GM13976 (cell line): ENCODE results near the gene PPA1.
"Not testable (repeated sequence)": the region's sequence is repeated elsewhere in the genome, so short reads cannot be mapped to it uniquely, and the experiment has no call there.

Experiments used
- DNase-seq: peaks from one replicate; pipeline ENCODE4 v3.0.0; 2012; ENCODE audit warnings: low spot score
- in situ Hi-C: fragments of 300-500 bp; cut with MboI; formaldehyde crosslinking; loops from one replicate; pipeline ENCODE4 v1.12.0; 2022; ENCODE audit warnings: low sequenced_read_pairs, mixed read lengths, inconsistent platforms; ENCODE audit not compliant: unreplicated experiment
- TF ChIP-seq, protein P1 (sequence below): IDR thresholded peaks from 2 replicates; pipeline ENCODE4 v1.5.1; 2012; ENCODE audit warnings: borderline replicate concordance, mild to moderate bottlenecking; ENCODE audit not compliant: insufficient read depth; ENCODE audit errors: extremely low read depth, missing control alignments, control extremely low read depth

The PPA1 gene

DNA sequence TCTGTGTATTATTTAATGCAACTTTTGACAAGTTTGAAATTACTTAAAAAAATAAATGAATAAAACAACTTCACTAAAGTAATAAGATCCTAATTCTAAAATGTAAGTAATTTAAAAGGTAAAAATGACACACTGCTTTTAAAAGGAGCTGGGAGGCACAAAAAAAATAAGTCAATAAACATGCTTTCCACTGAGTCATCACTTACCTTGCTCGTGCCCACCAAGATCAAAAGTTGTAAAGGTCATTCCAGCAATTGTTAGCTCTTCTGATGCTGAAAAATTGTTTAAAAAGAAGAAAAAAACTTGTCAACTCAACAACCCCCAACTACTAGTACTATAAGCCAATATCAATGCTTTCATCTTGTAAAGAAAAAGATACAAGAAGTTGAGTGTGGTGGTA, 72.4 kb downstream of the PPA1 start:
- TF ChIP-seq, protein P1, sequence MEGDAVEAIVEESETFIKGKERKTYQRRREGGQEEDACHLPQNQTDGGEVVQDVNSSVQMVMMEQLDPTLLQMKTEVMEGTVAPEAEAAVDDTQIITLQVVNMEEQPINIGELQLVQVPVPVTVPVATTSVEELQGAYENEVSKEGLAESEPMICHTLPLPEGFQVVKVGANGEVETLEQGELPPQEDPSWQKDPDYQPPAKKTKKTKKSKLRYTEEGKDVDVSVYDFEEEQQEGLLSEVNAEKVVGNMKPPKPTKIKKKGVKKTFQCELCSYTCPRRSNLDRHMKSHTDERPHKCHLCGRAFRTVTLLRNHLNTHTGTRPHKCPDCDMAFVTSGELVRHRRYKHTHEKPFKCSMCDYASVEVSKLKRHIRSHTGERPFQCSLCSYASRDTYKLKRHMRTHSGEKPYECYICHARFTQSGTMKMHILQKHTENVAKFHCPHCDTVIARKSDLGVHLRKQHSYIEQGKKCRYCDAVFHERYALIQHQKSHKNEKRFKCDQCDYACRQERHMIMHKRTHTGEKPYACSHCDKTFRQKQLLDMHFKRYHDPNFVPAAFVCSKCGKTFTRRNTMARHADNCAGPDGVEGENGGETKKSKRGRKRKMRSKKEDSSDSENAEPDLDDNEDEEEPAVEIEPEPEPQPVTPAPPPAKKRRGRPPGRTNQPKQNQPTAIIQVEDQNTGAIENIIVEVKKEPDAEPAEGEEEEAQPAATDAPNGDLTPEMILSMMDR, result no peak
- no peak for DNase-seq
- in situ Hi-C loops, result no loop called here

DNA sequence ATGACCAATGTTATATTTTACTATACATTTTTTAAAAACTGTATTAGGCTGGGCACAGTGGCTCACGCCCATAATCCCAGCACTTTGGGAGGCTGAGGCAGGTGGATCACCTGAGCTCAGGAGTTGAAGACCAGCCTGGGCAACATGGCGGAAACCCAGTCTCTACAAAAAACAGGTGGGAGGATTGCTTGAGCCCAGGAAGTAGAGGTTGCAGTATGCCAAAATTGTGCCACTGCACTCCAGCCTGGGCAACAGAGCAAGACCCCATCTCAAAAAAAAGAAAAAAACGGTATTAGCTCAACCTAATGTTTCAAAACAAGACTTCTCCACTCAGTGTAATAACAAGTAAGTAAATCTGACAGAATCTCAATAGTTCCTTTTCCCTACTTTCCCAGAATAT, 73.9 kb downstream of the PPA1 start:
- in situ Hi-C loops, DNase-seq: not testable (repeated sequence)

DNA sequence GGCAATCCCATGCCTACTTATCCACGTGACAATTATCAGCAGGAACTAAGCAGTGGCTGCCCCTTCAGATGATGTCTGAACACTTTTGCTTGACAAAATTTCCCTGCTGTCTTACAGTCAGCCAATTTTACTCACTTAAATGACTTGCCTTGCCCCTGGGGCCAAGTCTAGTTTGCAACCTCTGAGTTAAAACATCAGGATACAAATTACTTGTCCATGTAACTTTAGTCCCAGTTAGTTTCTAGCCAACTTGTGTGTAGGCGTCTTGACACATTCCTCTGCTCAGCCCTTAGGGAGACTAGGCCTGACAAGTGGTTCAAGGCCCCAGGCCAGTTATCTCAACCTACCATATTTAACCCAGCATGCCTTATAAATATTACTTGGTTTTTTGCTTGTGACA, 75.1 kb downstream of the PPA1 start:
- in situ Hi-C loops, result no loop called here
- TF ChIP-seq, protein P1, result no peak
- DNase-seq, result no peak

DNA sequence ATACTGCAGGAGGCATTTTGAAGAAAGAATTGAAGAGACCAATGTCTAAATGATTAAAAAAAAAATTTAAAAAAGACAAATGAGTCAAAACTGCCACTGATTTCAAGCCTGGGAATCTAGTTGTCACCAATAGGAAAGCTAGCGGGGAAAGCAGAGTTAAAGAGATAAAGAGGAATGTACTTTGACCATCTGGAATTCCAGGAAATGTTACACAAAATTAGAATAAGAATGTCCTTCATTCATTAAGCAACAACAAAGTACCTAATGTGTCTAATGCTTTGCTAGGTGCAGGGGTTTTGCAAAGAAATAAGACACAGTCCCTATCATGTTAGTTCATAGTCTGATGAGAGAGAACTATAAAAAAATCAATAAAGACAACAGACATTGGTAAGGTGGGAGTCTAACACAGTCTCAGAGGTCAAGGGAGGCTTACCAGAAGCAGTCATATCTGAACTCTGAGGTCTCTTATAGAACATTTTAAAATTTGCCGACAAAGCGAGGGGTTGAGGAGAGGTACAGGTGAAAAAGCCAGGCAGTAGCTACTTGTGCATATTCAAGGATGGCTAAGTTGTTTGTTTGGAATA, 77.9 kb downstream of the PPA1 start:
- DNase-seq, result no peak
- in situ Hi-C loops, result no loop called here
- TF ChIP-seq, protein P1, result no peak
